HCT116 (cell line): Measurements from ENCODE around the gene NRBF2. TPM values are rescaled to one million over a fixed set of nuclear protein-coding genes. Genes with fewer than 3 reads are reported as not detected.

Experiments used
- ATAC-seq: fragments of 200-7000 bp; cut with Tn5 transposase; 2 replicates; pipeline ENCODE4 v1.9.1; 2020; ENCODE audit warnings: mild to moderate bottlenecking, moderate library complexity
- BruUV-seq: library from RNA; stranded (reverse); fragments of 400-500 nt; replicated peaks from 2 replicates; lab custom pipeline; 2021; lab: Mats Ljungman, UMichigan
- CTCF ChIA-PET: fragments of 300-600 bp; sonication (Branson Sonifier 250); formaldehyde crosslinking; loops from one replicate; lab custom pipeline; 2021; ENCODE audit warnings: antibody characterized with exemption; lab: Charles Lee
- POLR2A ChIA-PET: fragments of 300-600, 350-600 bp; sonication (Branson Sonifier 250); formaldehyde crosslinking; loops from one replicate; lab custom pipeline; 2021; ENCODE audit warnings: antibody characterized with exemption; lab: Charles Lee
- RAD21 ChIA-PET, 2 experiments: fragments of 300-600 bp; sonication (Branson Sonifier 250); formaldehyde crosslinking; loops; one replicate each; lab custom pipeline; 2023; ENCODE audit warnings: low total read pairs in 2 of 2; ENCODE audit not compliant: uncharacterized antibody in 2 of 2, unreplicated experiment in 2 of 2, low non-redundant PET in 1 of 2; lab: Charles Lee
- DNase-seq: peaks from one replicate; pipeline ENCODE4 v3.0.0-alpha.2; 2010; ENCODE audit warnings: low read depth, low spot score
- H2AFZ ChIP-seq: fragments of 200-600 bp; shearing (Covaris generic), sonication (generic); 2 replicates; pipeline ENCODE4 v1.6.1; 2017; ENCODE audit warnings: low read depth, mixed run types, mixed read lengths, antibody characterized with exemption, low read length; ENCODE audit not compliant: poor library complexity, severe bottlenecking
- H3K27ac ChIP-seq: 2 replicates; pipeline ENCODE4 v1.5.1; 2012; ENCODE audit warnings: low read depth, low read length
- H3K27me3 ChIP-seq: fragments of 200-600 bp; sonication (generic); 2 replicates; pipeline ENCODE4 v1.6.1; 2016; ENCODE audit warnings: mixed run types, low read length, mixed read lengths; ENCODE audit not compliant: insufficient read depth
- H3K36me3 ChIP-seq, 2 experiments: fragments of 200-500 bp in 1 of 2; fragments of 200-600 bp in 1 of 2; sonication (Bioruptor generic) in 1 of 2; sonication (generic) in 1 of 2; 2 replicates each; pipeline versions ENCODE4 v1.5.1 to v1.6.1; 2014 to 2016; ENCODE audit warnings: low read length in 2 of 2, inconsistent platforms in 1 of 2, mixed read lengths in 1 of 2, mixed run types in 1 of 2; ENCODE audit not compliant: insufficient read depth in 2 of 2, control insufficient read depth in 1 of 2
- H3K4me1 ChIP-seq, 2 experiments: fragments of 200-600 bp in 1 of 2; sonication (generic) in 1 of 2; 2 replicates each; pipeline versions ENCODE4 v1.5.1 to v1.6.1; 2012 to 2017; ENCODE audit warnings: low read length in 2 of 2, inconsistent platforms in 1 of 2, mild to moderate bottlenecking in 1 of 2, mixed read lengths in 1 of 2, mixed run types in 1 of 2, moderate library complexity in 1 of 2; ENCODE audit not compliant: insufficient read depth in 2 of 2, control insufficient read depth in 1 of 2
- H3K4me2 ChIP-seq: fragments of 200-600 bp; sonication (generic); 2 replicates; pipeline ENCODE4 v1.6.1; 2017; ENCODE audit warnings: mixed run types, low read length, mixed read lengths
- H3K4me3 ChIP-seq, 2 experiments: fragments of 200-600 bp in 1 of 2; sonication (generic) in 1 of 2; replicated peaks in 1 of 2; 2 replicates each; pipeline ENCODE4 v1.5.1; 2011 to 2016; ENCODE audit warnings: low read length in 2 of 2, control low read depth in 1 of 2, low read depth in 1 of 2, mild to moderate bottlenecking in 1 of 2, mixed read lengths in 1 of 2, mixed run types in 1 of 2
- H3K79me2 ChIP-seq: fragments of 200-600 bp; sonication (generic); 2 replicates; pipeline ENCODE4 v1.6.1; 2017; ENCODE audit warnings: mild to moderate bottlenecking, mixed run types, low read length, moderate library complexity, mixed read lengths; ENCODE audit not compliant: insufficient read depth
- H3K9ac ChIP-seq: fragments of 200-600 bp; sonication (generic); 2 replicates; pipeline ENCODE4 v1.6.1; 2016; ENCODE audit warnings: low read length, mixed read lengths
- H3K9me2 ChIP-seq: fragments of 200-600 bp; sonication (generic), shearing (Covaris generic); 2 replicates; pipeline ENCODE4 v1.6.1; 2017; ENCODE audit warnings: mixed run types, mild to moderate bottlenecking, moderate library complexity; ENCODE audit not compliant: insufficient read depth
- H3K9me3 ChIP-seq, 2 experiments: fragments of 200-500 bp in 1 of 2; fragments of 200-600 bp in 1 of 2; sonication (Bioruptor generic) in 1 of 2; sonication (generic) in 1 of 2; 2 replicates each; pipeline ENCODE4 v1.6.1; 2014 to 2017; ENCODE audit warnings: low read length in 2 of 2, mixed read lengths in 2 of 2, inconsistent platforms in 1 of 2, low read depth in 1 of 2, mild to moderate bottlenecking in 1 of 2, mixed run types in 1 of 2, moderate library complexity in 1 of 2; ENCODE audit not compliant: control insufficient read depth in 1 of 2, insufficient read depth in 1 of 2
- H4K20me1 ChIP-seq: fragments of 200-600 bp; sonication (generic), shearing (Covaris generic); 2 replicates; pipeline ENCODE4 v1.6.1; 2017; ENCODE audit warnings: mixed run types, mild to moderate bottlenecking, moderate library complexity; ENCODE audit not compliant: insufficient read depth
- CEBPB ChIP-seq: IDR thresholded peaks from 2 replicates; pipeline ENCODE4 v1.6.1; 2012; ENCODE audit warnings: low read depth
- EGR1 ChIP-seq: IDR thresholded peaks from 2 replicates; pipeline ENCODE4 v1.6.1; 2012; ENCODE audit warnings: low read depth
- EZH2 ChIP-seq: fragments of 200-600 bp; sonication (generic); IDR thresholded peaks from 2 replicates; pipeline ENCODE4 v1.6.1; 2017; ENCODE audit warnings: antibody characterized with exemption, mixed run types
- EZH2phosphoT487 ChIP-seq: fragments of 200-600 bp; IDR thresholded peaks from 2 replicates; pipeline ENCODE4 v1.6.1; 2018; ENCODE audit warnings: antibody characterized with exemption, borderline replicate concordance
- FOSL1 ChIP-seq: IDR thresholded peaks from 2 replicates; pipeline ENCODE4 v1.6.1; 2012; ENCODE audit warnings: low read depth
- POLR2A ChIP-seq: IDR thresholded peaks from 2 replicates; pipeline ENCODE4 v1.7.0; 2011; ENCODE audit warnings: borderline replicate concordance; ENCODE audit not compliant: insufficient read depth, insufficient read length; ENCODE audit errors: extremely low read depth
- POLR2AphosphoS5 ChIP-seq: IDR thresholded peaks from 2 replicates; pipeline ENCODE4 v1.6.1; 2011; ENCODE audit warnings: mild to moderate bottlenecking, low read depth, low read length, moderate library complexity
- SRF ChIP-seq: IDR thresholded peaks from 2 replicates; pipeline ENCODE4 v1.6.1; 2012; ENCODE audit warnings: low read depth
- TCF7L2 ChIP-seq: IDR thresholded peaks from 2 replicates; pipeline ENCODE4 v1.7.0; 2011; ENCODE audit warnings: borderline replicate concordance, inconsistent platforms; ENCODE audit not compliant: insufficient read depth, insufficient read length; ENCODE audit errors: extremely low read depth
- ZFX ChIP-seq: fragments of 450-650 bp; IDR thresholded peaks from 2 replicates; pipeline ENCODE4 v1.6.1; 2017
- intact Hi-C: fragments of 100-400 bp; cut with micrococcal nuclease; formaldehyde crosslinking; loops from 2 replicates; pipeline ENCODE4 v1.10.0; 2022
- total RNA-seq: library from RNA; stranded (reverse); gene quantifications from one replicate; pipeline ENCODE4 v1.2.1, GENCODE V29; 2021; ENCODE audit not compliant: unreplicated experiment
- TF ChIP-seq, protein P1 (sequence below): IDR thresholded peaks from 2 replicates; pipeline ENCODE4 v1.6.1; 2012
- TF ChIP-seq, protein P2 (sequence below): IDR thresholded peaks from 2 replicates; pipeline ENCODE4 v1.6.1; 2011; ENCODE audit warnings: mild to moderate bottlenecking, low read length, moderate library complexity; ENCODE audit not compliant: insufficient replicate concordance; ENCODE audit errors: extremely low read depth
- TF ChIP-seq, protein P3 (sequence below): IDR thresholded peaks from 2 replicates; pipeline ENCODE4 v1.6.1; 2012
- TF ChIP-seq, protein P4 (sequence below), 3 experiments: fragments of 200-600 bp in 1 of 3; sonication (generic) in 1 of 3; IDR thresholded peaks in 2 of 3; conservative IDR thresholded peaks in 1 of 3; 2 replicates each; pipeline ENCODE4 v1.5.1; 2012 to 2017; ENCODE audit warnings: low read depth in 2 of 3, low read length in 2 of 3, antibody characterized with exemption in 1 of 3, borderline replicate concordance in 1 of 3, control low read depth in 1 of 3, mild to moderate bottlenecking in 1 of 3, mixed read lengths in 1 of 3, mixed run types in 1 of 3, moderate library complexity in 1 of 3; ENCODE audit not compliant: insufficient read depth in 1 of 3

NRBF2 gene
- total RNA-seq, 1 experiment from 2014 or later, result 20.2 TPM

DNA sequence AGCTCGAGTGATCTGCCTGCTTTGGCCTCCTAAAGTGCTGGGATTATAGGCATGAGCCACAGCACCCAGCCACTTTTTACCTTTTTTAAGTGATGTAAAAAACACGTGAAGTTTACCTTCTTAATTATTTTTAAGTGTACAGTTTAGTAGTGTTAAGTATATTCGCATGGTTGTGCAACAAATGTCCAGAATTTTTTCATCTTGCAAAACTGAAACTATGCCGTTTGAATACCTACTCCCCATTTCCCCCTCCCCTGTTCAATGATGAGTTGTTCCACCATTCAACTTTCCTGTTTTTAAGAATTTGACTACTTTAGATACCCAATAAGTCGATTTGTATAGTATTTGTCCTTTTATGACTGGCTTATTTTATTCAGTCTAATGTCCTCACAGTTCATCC is 10.9 kb downstream of the NRBF2 start:
- DNase-seq, result no peak
- H3K36me3 ChIP-seq, result no peaks in the 10 kb centered on the region
- H3K27ac ChIP-seq, result no peak overlapping the region
- H3K4me1 ChIP-seq, result no peaks in the 10 kb centered on the region
- no peaks in the 10 kb centered on the region for H3K9me3 ChIP-seq
- H3K79me2 ChIP-seq, result peaks cover 92% of the 10 kb centered on the region
- TF ChIP-seq, protein P1, sequence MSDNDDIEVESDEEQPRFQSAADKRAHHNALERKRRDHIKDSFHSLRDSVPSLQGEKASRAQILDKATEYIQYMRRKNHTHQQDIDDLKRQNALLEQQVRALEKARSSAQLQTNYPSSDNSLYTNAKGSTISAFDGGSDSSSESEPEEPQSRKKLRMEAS, result no peak
- no peak for TF ChIP-seq ZFX
- BruUV-seq, result no TSS peak
- H3K9me2 ChIP-seq, result no peaks in the 10 kb centered on the region
- no peak overlapping the region for H2AFZ ChIP-seq
- H3K27me3 ChIP-seq, result no peaks in the 10 kb centered on the region
- H4K20me1 ChIP-seq, result no peaks in the 10 kb centered on the region; the same call in 1 of the 2 replicates
- intact Hi-C loops, result no loop called here
- no peak overlapping the region for H3K9ac ChIP-seq
- ChIA-PET RAD21 (no interaction called here), CTCF (interaction anchor here (1.3 to 1.4 kb wide), 2 partner anchors 14 to 534 kb away, joined by 3 to 4 read pairs; no protein-coding TSS in a partner anchor), POLR2A (no interaction called here)
- H3K4me2 ChIP-seq, result no peak overlapping the region
- no peak overlapping the region for H3K4me3 ChIP-seq
- no peak for ATAC-seq

DNA sequence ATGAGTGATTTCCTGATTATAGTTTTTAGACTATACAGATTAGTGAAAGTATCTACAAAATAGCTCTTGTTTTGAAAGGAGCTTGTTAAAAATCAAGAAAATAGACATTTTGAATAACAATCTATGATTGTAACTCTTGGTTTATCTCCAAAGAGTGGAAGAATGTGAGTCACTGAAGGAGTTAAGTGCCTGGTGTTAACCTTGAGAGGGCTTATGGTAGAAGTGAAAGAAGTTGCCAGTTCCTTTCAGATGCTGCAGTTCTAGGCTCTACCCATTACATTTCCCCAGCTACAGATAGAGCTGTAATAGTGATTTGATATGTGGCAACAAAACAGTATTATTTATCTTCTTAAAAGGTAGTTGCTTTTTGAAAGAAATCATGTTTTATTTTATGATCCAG is 12.7 kb downstream of the NRBF2 start:
- POLR2A ChIA-PET, result interaction anchor here (0.8 kb wide), 1 partner anchor 13 kb away, joined by 4 read pairs; the partner anchor contains the start of gene NRBF2
- Histone ChIP-seq H3K79me2 (peaks cover 80% of the 10 kb centered on the region), H3K4me2 (no peak overlapping the region), H3K4me1 (no peaks in the 10 kb centered on the region), H3K4me3 (no peak overlapping the region), H4K20me1 (no peaks in the 10 kb centered on the region; the same call in 1 of the 2 replicates)
- intact Hi-C loops, result no loop called here
- BruUV-seq, result no TSS peak
- TF ChIP-seq EGR1 (no peak), FOSL1 (no peak), ZFX (no peak), CEBPB (no peak), EZH2phosphoT487 (no peak), EZH2 (no peak), POLR2A (no peak), TCF7L2 (no peak), SRF (no peak), POLR2AphosphoS5 (no peak)
- TF ChIP-seq, protein P2, sequence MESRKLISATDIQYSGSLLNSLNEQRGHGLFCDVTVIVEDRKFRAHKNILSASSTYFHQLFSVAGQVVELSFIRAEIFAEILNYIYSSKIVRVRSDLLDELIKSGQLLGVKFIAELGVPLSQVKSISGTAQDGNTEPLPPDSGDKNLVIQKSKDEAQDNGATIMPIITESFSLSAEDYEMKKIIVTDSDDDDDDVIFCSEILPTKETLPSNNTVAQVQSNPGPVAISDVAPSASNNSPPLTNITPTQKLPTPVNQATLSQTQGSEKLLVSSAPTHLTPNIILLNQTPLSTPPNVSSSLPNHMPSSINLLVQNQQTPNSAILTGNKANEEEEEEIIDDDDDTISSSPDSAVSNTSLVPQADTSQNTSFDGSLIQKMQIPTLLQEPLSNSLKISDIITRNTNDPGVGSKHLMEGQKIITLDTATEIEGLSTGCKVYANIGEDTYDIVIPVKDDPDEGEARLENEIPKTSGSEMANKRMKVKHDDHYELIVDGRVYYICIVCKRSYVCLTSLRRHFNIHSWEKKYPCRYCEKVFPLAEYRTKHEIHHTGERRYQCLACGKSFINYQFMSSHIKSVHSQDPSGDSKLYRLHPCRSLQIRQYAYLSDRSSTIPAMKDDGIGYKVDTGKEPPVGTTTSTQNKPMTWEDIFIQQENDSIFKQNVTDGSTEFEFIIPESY, result no peak
- TF ChIP-seq, protein P3, sequence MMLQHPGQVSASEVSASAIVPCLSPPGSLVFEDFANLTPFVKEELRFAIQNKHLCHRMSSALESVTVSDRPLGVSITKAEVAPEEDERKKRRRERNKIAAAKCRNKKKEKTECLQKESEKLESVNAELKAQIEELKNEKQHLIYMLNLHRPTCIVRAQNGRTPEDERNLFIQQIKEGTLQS, result no peak
- TF ChIP-seq, protein P4, sequence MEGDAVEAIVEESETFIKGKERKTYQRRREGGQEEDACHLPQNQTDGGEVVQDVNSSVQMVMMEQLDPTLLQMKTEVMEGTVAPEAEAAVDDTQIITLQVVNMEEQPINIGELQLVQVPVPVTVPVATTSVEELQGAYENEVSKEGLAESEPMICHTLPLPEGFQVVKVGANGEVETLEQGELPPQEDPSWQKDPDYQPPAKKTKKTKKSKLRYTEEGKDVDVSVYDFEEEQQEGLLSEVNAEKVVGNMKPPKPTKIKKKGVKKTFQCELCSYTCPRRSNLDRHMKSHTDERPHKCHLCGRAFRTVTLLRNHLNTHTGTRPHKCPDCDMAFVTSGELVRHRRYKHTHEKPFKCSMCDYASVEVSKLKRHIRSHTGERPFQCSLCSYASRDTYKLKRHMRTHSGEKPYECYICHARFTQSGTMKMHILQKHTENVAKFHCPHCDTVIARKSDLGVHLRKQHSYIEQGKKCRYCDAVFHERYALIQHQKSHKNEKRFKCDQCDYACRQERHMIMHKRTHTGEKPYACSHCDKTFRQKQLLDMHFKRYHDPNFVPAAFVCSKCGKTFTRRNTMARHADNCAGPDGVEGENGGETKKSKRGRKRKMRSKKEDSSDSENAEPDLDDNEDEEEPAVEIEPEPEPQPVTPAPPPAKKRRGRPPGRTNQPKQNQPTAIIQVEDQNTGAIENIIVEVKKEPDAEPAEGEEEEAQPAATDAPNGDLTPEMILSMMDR (IDR thresholded peaks at IDR 0.05 in 2 of 3, conservative IDR thresholded peaks at IDR 0.05 in 1 of 3; ENCODE audit: borderline replicate concordance in 1 of 3, insufficient read depth in 1 of 3, low read depth in 2 of 3, low read length in 2 of 3), result no peak
- TF ChIP-seq, all 23 proteins: peak for 0
- DNase-seq (no peak), ATAC-seq (no peak)
- RAD21 ChIA-PET, result no interaction called here
- Histone ChIP-seq H3K9ac (no peak overlapping the region), H3K9me3 (no peaks in the 10 kb centered on the region), H2AFZ (no peak overlapping the region), H3K36me3 (no peaks in the 10 kb centered on the region), H3K27ac (no peak overlapping the region), H3K9me2 (no peaks in the 10 kb centered on the region), H3K27me3 (no peaks in the 10 kb centered on the region)
- CTCF ChIA-PET, result interaction anchor here (0.8 to 1.2 kb wide), 3 partner anchors 12 to 535 kb away, joined by 3 to 4 read pairs (median 3); no protein-coding TSS in a partner anchor
